HCT116 (cell line): ENCODE results near the gene CPNE5. TPM values are rescaled to one million over a fixed set of nuclear protein-coding genes. Genes with fewer than 3 reads are reported as not detected.

Experiments
- ATAC-seq: fragments of 200-7000 bp; cut with Tn5 transposase; 2 replicates; pipeline ENCODE4 v1.9.1; 2020; ENCODE audit warnings: mild to moderate bottlenecking, moderate library complexity
- BruUV-seq: library from RNA; stranded (reverse); fragments of 400-500 nt; replicated peaks from 2 replicates; lab custom pipeline; 2021; lab: Mats Ljungman, UMichigan
- CTCF ChIA-PET: fragments of 300-600 bp; sonication (Branson Sonifier 250); formaldehyde crosslinking; loops from one replicate; lab custom pipeline; 2021; ENCODE audit warnings: antibody characterized with exemption; lab: Charles Lee
- POLR2A ChIA-PET: fragments of 300-600, 350-600 bp; sonication (Branson Sonifier 250); formaldehyde crosslinking; loops from one replicate; lab custom pipeline; 2021; ENCODE audit warnings: antibody characterized with exemption; lab: Charles Lee
- RAD21 ChIA-PET, 2 experiments: fragments of 300-600 bp; sonication (Branson Sonifier 250); formaldehyde crosslinking; loops; one replicate each; lab custom pipeline; 2023; ENCODE audit warnings: low total read pairs in 2 of 2; ENCODE audit not compliant: uncharacterized antibody in 2 of 2, unreplicated experiment in 2 of 2, low non-redundant PET in 1 of 2; lab: Charles Lee
- DNase-seq: peaks from one replicate; pipeline ENCODE4 v3.0.0-alpha.2; 2010; ENCODE audit warnings: low read depth, low spot score
- H2AFZ ChIP-seq: fragments of 200-600 bp; shearing (Covaris generic), sonication (generic); 2 replicates; pipeline ENCODE4 v1.6.1; 2017; ENCODE audit warnings: low read depth, mixed run types, mixed read lengths, antibody characterized with exemption, low read length; ENCODE audit not compliant: poor library complexity, severe bottlenecking
- H3K27ac ChIP-seq: 2 replicates; pipeline ENCODE4 v1.5.1; 2012; ENCODE audit warnings: low read depth, low read length
- H3K27me3 ChIP-seq: fragments of 200-600 bp; sonication (generic); 2 replicates; pipeline ENCODE4 v1.6.1; 2016; ENCODE audit warnings: mixed run types, low read length, mixed read lengths; ENCODE audit not compliant: insufficient read depth
- H3K36me3 ChIP-seq, 2 experiments: fragments of 200-500 bp in 1 of 2; fragments of 200-600 bp in 1 of 2; sonication (Bioruptor generic) in 1 of 2; sonication (generic) in 1 of 2; 2 replicates each; pipeline versions ENCODE4 v1.5.1 to v1.6.1; 2014 to 2016; ENCODE audit warnings: low read length in 2 of 2, inconsistent platforms in 1 of 2, mixed read lengths in 1 of 2, mixed run types in 1 of 2; ENCODE audit not compliant: insufficient read depth in 2 of 2, control insufficient read depth in 1 of 2
- H3K4me1 ChIP-seq, 2 experiments: fragments of 200-600 bp in 1 of 2; sonication (generic) in 1 of 2; 2 replicates each; pipeline versions ENCODE4 v1.5.1 to v1.6.1; 2012 to 2017; ENCODE audit warnings: low read length in 2 of 2, inconsistent platforms in 1 of 2, mild to moderate bottlenecking in 1 of 2, mixed read lengths in 1 of 2, mixed run types in 1 of 2, moderate library complexity in 1 of 2; ENCODE audit not compliant: insufficient read depth in 2 of 2, control insufficient read depth in 1 of 2
- H3K4me2 ChIP-seq: fragments of 200-600 bp; sonication (generic); 2 replicates; pipeline ENCODE4 v1.6.1; 2017; ENCODE audit warnings: mixed run types, low read length, mixed read lengths
- H3K4me3 ChIP-seq, 2 experiments: fragments of 200-600 bp in 1 of 2; sonication (generic) in 1 of 2; replicated peaks in 1 of 2; 2 replicates each; pipeline ENCODE4 v1.5.1; 2011 to 2016; ENCODE audit warnings: low read length in 2 of 2, control low read depth in 1 of 2, low read depth in 1 of 2, mild to moderate bottlenecking in 1 of 2, mixed read lengths in 1 of 2, mixed run types in 1 of 2
- H3K79me2 ChIP-seq: fragments of 200-600 bp; sonication (generic); 2 replicates; pipeline ENCODE4 v1.6.1; 2017; ENCODE audit warnings: mild to moderate bottlenecking, mixed run types, low read length, moderate library complexity, mixed read lengths; ENCODE audit not compliant: insufficient read depth
- H3K9ac ChIP-seq: fragments of 200-600 bp; sonication (generic); 2 replicates; pipeline ENCODE4 v1.6.1; 2016; ENCODE audit warnings: low read length, mixed read lengths
- H3K9me2 ChIP-seq: fragments of 200-600 bp; sonication (generic), shearing (Covaris generic); 2 replicates; pipeline ENCODE4 v1.6.1; 2017; ENCODE audit warnings: mixed run types, mild to moderate bottlenecking, moderate library complexity; ENCODE audit not compliant: insufficient read depth
- H3K9me3 ChIP-seq, 2 experiments: fragments of 200-500 bp in 1 of 2; fragments of 200-600 bp in 1 of 2; sonication (Bioruptor generic) in 1 of 2; sonication (generic) in 1 of 2; 2 replicates each; pipeline ENCODE4 v1.6.1; 2014 to 2017; ENCODE audit warnings: low read length in 2 of 2, mixed read lengths in 2 of 2, inconsistent platforms in 1 of 2, low read depth in 1 of 2, mild to moderate bottlenecking in 1 of 2, mixed run types in 1 of 2, moderate library complexity in 1 of 2; ENCODE audit not compliant: control insufficient read depth in 1 of 2, insufficient read depth in 1 of 2
- H4K20me1 ChIP-seq: fragments of 200-600 bp; sonication (generic), shearing (Covaris generic); 2 replicates; pipeline ENCODE4 v1.6.1; 2017; ENCODE audit warnings: mixed run types, mild to moderate bottlenecking, moderate library complexity; ENCODE audit not compliant: insufficient read depth
- CEBPB ChIP-seq: IDR thresholded peaks from 2 replicates; pipeline ENCODE4 v1.6.1; 2012; ENCODE audit warnings: low read depth
- EGR1 ChIP-seq: IDR thresholded peaks from 2 replicates; pipeline ENCODE4 v1.6.1; 2012; ENCODE audit warnings: low read depth
- EZH2 ChIP-seq: fragments of 200-600 bp; sonication (generic); IDR thresholded peaks from 2 replicates; pipeline ENCODE4 v1.6.1; 2017; ENCODE audit warnings: antibody characterized with exemption, mixed run types
- FOSL1 ChIP-seq: IDR thresholded peaks from 2 replicates; pipeline ENCODE4 v1.6.1; 2012; ENCODE audit warnings: low read depth
- JUND ChIP-seq: IDR thresholded peaks from 2 replicates; pipeline ENCODE4 v1.6.1; 2012
- MAX ChIP-seq: IDR thresholded peaks from 2 replicates; pipeline ENCODE4 v1.6.1; 2012
- POLR2AphosphoS5 ChIP-seq: IDR thresholded peaks from 2 replicates; pipeline ENCODE4 v1.6.1; 2011; ENCODE audit warnings: mild to moderate bottlenecking, low read depth, low read length, moderate library complexity
- RAD21 ChIP-seq: IDR thresholded peaks from 2 replicates; pipeline ENCODE4 v1.6.1; 2012; ENCODE audit warnings: low read depth, mild to moderate bottlenecking
- SIN3A ChIP-seq: IDR thresholded peaks from 2 replicates; pipeline ENCODE4 v1.6.1; 2012; ENCODE audit warnings: low read depth
- intact Hi-C: fragments of 100-400 bp; cut with micrococcal nuclease; formaldehyde crosslinking; loops from 2 replicates; pipeline ENCODE4 v1.10.0; 2022
- total RNA-seq: library from RNA; stranded (reverse); gene quantifications from one replicate; pipeline ENCODE4 v1.2.1, GENCODE V29; 2021; ENCODE audit not compliant: unreplicated experiment

The CPNE5 gene
- total RNA-seq, 1 experiment from 2014 or later: not detected

- TF ChIP-seq MAX: peak; percentile 88
- no peak for TF ChIP-seq EZH2
- TF ChIP-seq RAD21: peak; percentile 73
- no peak for TF ChIP-seq CEBPB
- peak; percentile 93 for TF ChIP-seq SIN3A
- no peak for TF ChIP-seq FOSL1
- no peak for TF ChIP-seq JUND
- TF ChIP-seq EGR1: peak; percentile 72
Measured at GRCh38 chr6:36885461-36886401, 46.5 kb upstream of the CPNE5 start, which contains the start of gene C6orf89 (continued).

- CTCF ChIA-PET: interaction anchor here (1.1 to 3.4 kb wide), 6 partner anchors 10 to 326 kb away, joined by 3 to 39 read pairs (median 10); partner anchors contain the start of gene PPIL1
- DNase-seq: no peak
- H3K27me3 ChIP-seq: no peaks in the 10 kb centered on the region
- no peak overlapping the region for H3K4me3 ChIP-seq
- no peaks in the 10 kb centered on the region for H3K36me3 ChIP-seq
- H3K9me2 ChIP-seq: no peaks in the 10 kb centered on the region
- H4K20me1 ChIP-seq: no peaks in the 10 kb centered on the region
- H3K27ac ChIP-seq: no peak overlapping the region
- no peaks in the 10 kb centered on the region for H3K9me3 ChIP-seq
- BruUV-seq: no TSS peak
- no peak for ATAC-seq
- H3K4me1 ChIP-seq: peaks cover 8 to 18% of the 10 kb centered on the region in 2 experiments; a peak in 3 of 4 replicates
- intact Hi-C loops: loop anchor here (1.0 to 5.0 kb wide), 2 partner anchors 134 to 328 kb away; no protein-coding TSS in a partner anchor
- peaks cover 29% of the 10 kb centered on the region for H3K79me2 ChIP-seq
- H3K9ac ChIP-seq: no peak overlapping the region
- H2AFZ ChIP-seq: no peak overlapping the region
- TF ChIP-seq POLR2AphosphoS5 (no peak), JUND (no peak)
- H3K4me2 ChIP-seq: no peak overlapping the region
- POLR2A ChIA-PET: interaction anchor here (2.3 kb wide), 1 partner anchor 10 kb away, joined by 11 read pairs; the partner anchor contains the start of gene PPIL1
- RAD21 ChIA-PET: no interaction called here
Measured at GRCh38 chr6:36884610-36885009, 45.4 kb upstream of the CPNE5 start.
